HG02571 (cell line): ENCODE data around the gene IRAK3.
"Not testable (repeated sequence)": the region's sequence is repeated elsewhere in the genome, so short reads cannot be mapped to it uniquely, and the experiment has no call there.

ENCODE experiments used
- ATAC-seq: cut with Tn5 transposase; IDR thresholded peaks from one replicate; pipeline ENCODE4 v1.9.1; 2021; ENCODE audit warnings: mild to moderate bottlenecking, moderate library complexity; ENCODE audit not compliant: unreplicated experiment

The IRAK3 gene

GRCh38 chr12:66302827-66303169 lies 113.8 kb downstream of the IRAK3 start:
- ATAC-seq, result no peak

GRCh38 chr12:66303316-66303804 lies 114.3 kb downstream of the IRAK3 start:
- ATAC-seq, result not testable (repeated sequence)
